B cell (primary cell): ENCODE results near the gene DHX35. TPM values are rescaled to one million over a fixed set of nuclear protein-coding genes. Genes with fewer than 3 reads are reported as not detected.

Source experiments
- ATAC-seq: fragments of 200-7000 bp; cut with Tn5 transposase; one replicate; pipeline ENCODE4 v1.10.0; 2021; ENCODE audit warnings: low read depth, mild to moderate bottlenecking, moderate number of reproducible peaks, moderate library complexity
- CTCF ChIA-PET: fragments of 350-600 bp; sonication (Branson Sonifier 250); formaldehyde crosslinking; loops from one replicate; lab custom pipeline; 2021; ENCODE audit warnings: antibody characterized with exemption, inconsistent platforms; lab: Charles Lee
- POLR2A ChIA-PET: fragments of 350-600 bp; sonication (Branson Sonifier 250); formaldehyde crosslinking; loops from one replicate; lab custom pipeline; 2021; ENCODE audit warnings: antibody characterized with exemption; lab: Charles Lee
- DNase-seq: peaks from one replicate; pipeline ENCODE4 v3.0.0; 2013
- H2AFZ ChIP-seq: 2 replicates; pipeline ENCODE4 v1.6.1; 2012; ENCODE audit warnings: mild to moderate bottlenecking, low read depth, low read length; ENCODE audit not compliant: insufficient read depth, poor library complexity, severe bottlenecking
- H3K27ac ChIP-seq, 2 donors: 1 replicate in 1 of 2; 2 replicates in 1 of 2; pipeline ENCODE4 v1.5.1; 2012 to 2013; ENCODE audit warnings: low read length in 2 of 2, mild to moderate bottlenecking in 2 of 2, moderate library complexity in 1 of 2
- H3K27me3 ChIP-seq, 4 experiments: fragments of 200-600 bp in 1 of 4; sonication (generic) in 1 of 4; replicated peaks in 1 of 4; 1 replicate in 2 of 4; 2 replicates in 2 of 4; pipeline versions ENCODE4 v1.6.1 to v1.7.0; 2013 to 2016; ENCODE audit warnings: low read length in 3 of 4, mild to moderate bottlenecking in 2 of 4, mixed read lengths in 1 of 4, moderate library complexity in 1 of 4; ENCODE audit not compliant: insufficient read depth in 4 of 4, control insufficient read depth in 3 of 4; ENCODE audit errors: control extremely low read depth in 1 of 4
- H3K36me3 ChIP-seq, 2 experiments: replicated peaks in 1 of 2; 1 replicate in 1 of 2; 2 replicates in 1 of 2; pipeline versions ENCODE4 v1.6.1 to v1.7.1; 2013; ENCODE audit warnings: low read length in 1 of 2; ENCODE audit not compliant: insufficient read depth in 2 of 2, control insufficient read depth in 1 of 2; ENCODE audit errors: control extremely low read depth in 1 of 2, extremely low read depth in 1 of 2
- H3K4me1 ChIP-seq, 2 donors: fragments of 200-600 bp in 1 of 2; sonication (generic) in 1 of 2; 1 replicate in 1 of 2; 2 replicates in 1 of 2; pipeline versions ENCODE4 v1.5.1 to v1.6.1; 2013 to 2017; ENCODE audit warnings: low read length in 2 of 2; ENCODE audit not compliant: control insufficient read depth in 2 of 2, insufficient read depth in 2 of 2
- H3K4me2 ChIP-seq: replicated peaks from 2 replicates; pipeline ENCODE3; 2012; ENCODE audit warnings: mild to moderate bottlenecking, low read depth, low read length; ENCODE audit not compliant: poor library complexity, severe bottlenecking
- H3K4me3 ChIP-seq, 5 experiments: fragments of 200-600 bp in 1 of 5; sonication (generic) in 1 of 5; 1 replicate in 3 of 5; 2 replicates in 2 of 5; pipeline versions ENCODE4 v1.5.1 to v1.7.0; 2011 to 2016; ENCODE audit warnings: low read length in 4 of 5, mild to moderate bottlenecking in 4 of 5, low read depth in 2 of 5, control low read depth in 1 of 5, moderate library complexity in 1 of 5; ENCODE audit not compliant: insufficient read depth in 1 of 5; ENCODE audit errors: control extremely low read depth in 1 of 5, extremely low read depth in 1 of 5
- H3K79me2 ChIP-seq: fragments of 200-600 bp; sonication (generic); one replicate; pipeline ENCODE4 v1.6.0; 2016; ENCODE audit warnings: low read length; ENCODE audit not compliant: control insufficient read depth, insufficient read depth
- H3K9ac ChIP-seq: fragments of 200-600 bp; sonication (generic); 2 replicates; pipeline ENCODE4 v1.6.1; 2017; ENCODE audit warnings: mild to moderate bottlenecking, low read length, moderate library complexity
- H3K9me3 ChIP-seq, 3 donors: one replicate each; pipeline versions ENCODE4 v1.6.1 to v1.7.1; 2013; ENCODE audit warnings: low read length in 2 of 3; ENCODE audit not compliant: control insufficient read depth in 2 of 3, insufficient read depth in 1 of 3; ENCODE audit errors: control extremely low read depth in 1 of 3
- H4K20me1 ChIP-seq: 2 replicates; pipeline ENCODE4 v1.6.0; 2012; ENCODE audit warnings: mild to moderate bottlenecking, low read length; ENCODE audit not compliant: insufficient read depth, control insufficient read depth, poor library complexity, severe bottlenecking
- H3K27ac Mint-ChIP-seq: one replicate; pipeline ENCODE4 v1.8.0; 2021; ENCODE audit warnings: mixed read lengths
- H3K27me3 Mint-ChIP-seq: one replicate; pipeline ENCODE4 v1.8.0; 2021; ENCODE audit warnings: mixed read lengths
- H3K4me1 Mint-ChIP-seq: one replicate; pipeline ENCODE4 v1.8.0; 2021; ENCODE audit warnings: mixed read lengths
- H3K4me3 Mint-ChIP-seq: one replicate; pipeline ENCODE4 v1.8.0; 2021; ENCODE audit warnings: mixed read lengths
- H3K9me3 Mint-ChIP-seq: one replicate; pipeline ENCODE4 v1.8.0; 2022; ENCODE audit warnings: mixed read lengths; ENCODE audit not compliant: insufficient read depth
- CTCF ChIP-seq: fragments of 200-600 bp; IDR thresholded peaks from one replicate; pipeline ENCODE4 v1.8.0; 2022; ENCODE audit warnings: antibody characterized with exemption, mild to moderate bottlenecking
- EZH2 ChIP-seq: IDR thresholded peaks from 2 replicates; pipeline ENCODE4 v1.6.1; 2012; ENCODE audit warnings: borderline replicate concordance, low read depth, mild to moderate bottlenecking, moderate library complexity, low read length; ENCODE audit not compliant: insufficient read depth, poor library complexity, severe bottlenecking
- WGBS: methylation state at CpG from one replicate; pipeline ENCODE4 v1.1.5; 2013; ENCODE audit warnings: missing lambda C conversion rate; ENCODE audit not compliant: insufficient coverage; 5-methylcytosine and 5-hydroxymethylcytosine counted together
- intact Hi-C: fragments of 100-400 bp; cut with micrococcal nuclease; formaldehyde crosslinking; loops from one replicate; pipeline ENCODE4 v1.10.0; 2022
- polyA plus RNA-seq: library from polyadenylated mRNA; depleted of rRNA; stranded (reverse); fragments of >200 nt; gene quantifications from 2 replicates; pipeline ENCODE4 v1.2.3, GENCODE V29; 2012
- total RNA-seq, 2 donors: library from RNA; stranded (reverse); fragments of 120-200 nt in 1 of 2; gene quantifications; 1 replicate in 1 of 2; 2 replicates in 1 of 2; pipeline versions ENCODE4 v1.2.3 to v1.2.4, GENCODE V29; 2013 to 2022

Gene DHX35
- total and polyA plus RNA-seq, 2 donors (not counting 1 experiment from before 2014, with no cell fraction given), result 7.5 to 12.4 TPM

GRCh38 chr20:39052676-39053075 lies 90.5 kb downstream of the DHX35 start:
- POLR2A ChIA-PET, result no interaction called here

GRCh38 chr20:39057143-39057542 lies 95.0 kb downstream of the DHX35 start:
- Mint-ChIP-seq H3K27ac (no peak overlapping the region), H3K4me3 (no peak overlapping the region), H3K27me3 (peaks cover 18% of the 10 kb centered on the region), H3K4me1 (no peaks in the 10 kb centered on the region), H3K9me3 (no peaks in the 10 kb centered on the region)
- ChIA-PET POLR2A (no interaction called here), CTCF (interaction anchor here (0.7 to 1.5 kb wide), 5 partner anchors 8 to 387 kb away, joined by 3 to 7 read pairs (median 3); no protein-coding TSS in a partner anchor)
- DNase-seq (no peak), ATAC-seq (no peak)
- Histone ChIP-seq H3K4me3 (no peak overlapping the region), H3K36me3 (no peaks in the 10 kb centered on the region), H3K27me3 (peaks cover 0 to 4% (median 0%) of the 10 kb centered on the region in 4 experiments), H3K4me1 (no peaks in the 10 kb centered on the region), H3K9me3 (no peaks in the 10 kb centered on the region), H3K4me2 (no peak overlapping the region), H3K79me2 (no peaks in the 10 kb centered on the region), H3K27ac (no peak overlapping the region), H4K20me1 (no peaks in the 10 kb centered on the region), H3K9ac (no peak overlapping the region), H2AFZ (no peak overlapping the region)
- no peak for TF ChIP-seq EZH2
- no peak for TF ChIP-seq CTCF
- 78% methylated on average over 5 of the region's 7 CpGs for WGBS
- intact Hi-C loops, result no loop called here

More at GRCh38 chr20:39052676-39053075, 90.5 kb downstream of the DHX35 start:
- DNase-seq (no peak), ATAC-seq (no peak)
- Mint-ChIP-seq H3K27me3 (peaks cover 10% of the 10 kb centered on the region), H3K4me3 (no peak overlapping the region), H3K9me3 (no peaks in the 10 kb centered on the region), H3K27ac (no peak overlapping the region), H3K4me1 (peaks cover 10% of the 10 kb centered on the region)
- H3K27ac ChIP-seq, result no peak overlapping the region
- intact Hi-C loops, result no loop called here
- H3K9me3 ChIP-seq, result no peaks in the 10 kb centered on the region
- H4K20me1 ChIP-seq, result no peaks in the 10 kb centered on the region
- peaks cover 0 to 4% (median 0%) of the 10 kb centered on the region in 4 experiments for H3K27me3 ChIP-seq
- no peaks in the 10 kb centered on the region for H3K36me3 ChIP-seq
- H3K9ac ChIP-seq, result no peak overlapping the region
- H3K4me1 ChIP-seq, result peaks cover 8 to 12% of the 10 kb centered on the region in 2 donors
- TF ChIP-seq CTCF (no peak), EZH2 (no peak)
- no peak overlapping the region for H2AFZ ChIP-seq
- no peak overlapping the region for H3K4me3 ChIP-seq
- CTCF ChIA-PET, result interaction anchor here (7.4 to 7.5 kb wide), 2 partner anchors 13 to 27 kb away, joined by 40 to 225 read pairs; no protein-coding TSS in a partner anchor
- WGBS, result 100% methylated on average over 6 of the region's 8 CpGs
- H3K79me2 ChIP-seq, result no peaks in the 10 kb centered on the region
- H3K4me2 ChIP-seq, result no peak overlapping the region
